Tibial nerve (tissue), 4 donors: ENCODE measurements around the gene HSPA4L.

Source experiments
- EP300 ChIP-seq, 2 donors: sonication (generic); formaldehyde crosslinking; IDR thresholded peaks; one replicate each; pipeline ENCODE4 v1.6.1; 2017; ENCODE audit warnings: antibody characterized with exemption in 2 of 2, mild to moderate bottlenecking in 1 of 2
- POLR2A ChIP-seq, 2 donors: fragments of 450-650 bp; IDR thresholded peaks; one replicate each; pipeline ENCODE4 v1.6.1; 2017; ENCODE audit warnings: antibody characterized with exemption in 2 of 2, mild to moderate bottlenecking in 2 of 2, moderate library complexity in 2 of 2
- TF ChIP-seq, protein P1 (sequence below), 5 experiments: fragments of 200-600 bp in 3 of 5; fragments of 450-650 bp in 2 of 5; sonication (generic) in 3 of 5; IDR thresholded peaks; one replicate each; pipeline ENCODE4 v1.5.1; 2016 to 2019; ENCODE audit warnings: antibody characterized with exemption in 5 of 5, mild to moderate bottlenecking in 3 of 5, moderate library complexity in 2 of 5

DNA sequence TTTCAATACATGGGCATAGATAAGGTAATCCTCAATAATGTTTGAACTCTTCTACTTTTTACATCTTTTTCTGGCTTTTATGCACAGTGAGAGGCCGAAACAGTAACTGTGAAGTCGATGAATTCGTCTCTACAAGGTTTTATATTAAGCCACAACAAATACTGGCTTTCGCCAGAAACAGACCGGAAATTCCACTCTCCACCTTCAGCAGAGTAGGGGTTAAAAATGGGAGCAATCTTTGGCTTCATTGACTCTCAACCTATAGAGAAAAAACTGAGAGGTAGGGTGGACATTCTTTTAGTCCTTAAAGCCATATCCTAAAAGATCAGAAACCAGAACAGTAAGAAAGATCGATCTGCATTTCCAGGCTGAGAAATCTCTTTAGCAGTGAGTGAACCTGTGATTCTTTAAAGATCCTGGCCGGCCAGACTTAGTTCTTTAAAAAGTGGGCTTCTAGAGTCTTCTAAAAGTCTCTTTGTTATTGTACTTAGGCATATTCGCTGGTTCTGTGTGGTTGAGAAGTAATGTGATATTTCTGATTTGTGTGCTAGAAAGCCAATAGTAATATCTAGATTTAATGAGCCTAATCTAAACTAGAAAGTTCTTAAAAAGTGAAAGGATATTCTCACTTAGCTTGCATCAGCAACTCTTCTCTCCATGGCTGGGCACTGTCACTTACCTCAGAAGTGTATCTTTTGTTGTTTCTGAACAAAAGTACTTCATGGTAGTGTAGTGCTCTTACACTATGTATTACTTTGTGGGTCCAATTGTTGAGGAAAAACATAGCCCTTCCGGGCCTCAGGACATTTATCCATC, 2.0 kb downstream of the HSPA4L start:
- TF ChIP-seq POLR2A (IDR thresholded peaks at IDR 0.05) (no peak), EP300 (IDR thresholded peaks at IDR 0.05) (no peak)
- TF ChIP-seq, protein P1, sequence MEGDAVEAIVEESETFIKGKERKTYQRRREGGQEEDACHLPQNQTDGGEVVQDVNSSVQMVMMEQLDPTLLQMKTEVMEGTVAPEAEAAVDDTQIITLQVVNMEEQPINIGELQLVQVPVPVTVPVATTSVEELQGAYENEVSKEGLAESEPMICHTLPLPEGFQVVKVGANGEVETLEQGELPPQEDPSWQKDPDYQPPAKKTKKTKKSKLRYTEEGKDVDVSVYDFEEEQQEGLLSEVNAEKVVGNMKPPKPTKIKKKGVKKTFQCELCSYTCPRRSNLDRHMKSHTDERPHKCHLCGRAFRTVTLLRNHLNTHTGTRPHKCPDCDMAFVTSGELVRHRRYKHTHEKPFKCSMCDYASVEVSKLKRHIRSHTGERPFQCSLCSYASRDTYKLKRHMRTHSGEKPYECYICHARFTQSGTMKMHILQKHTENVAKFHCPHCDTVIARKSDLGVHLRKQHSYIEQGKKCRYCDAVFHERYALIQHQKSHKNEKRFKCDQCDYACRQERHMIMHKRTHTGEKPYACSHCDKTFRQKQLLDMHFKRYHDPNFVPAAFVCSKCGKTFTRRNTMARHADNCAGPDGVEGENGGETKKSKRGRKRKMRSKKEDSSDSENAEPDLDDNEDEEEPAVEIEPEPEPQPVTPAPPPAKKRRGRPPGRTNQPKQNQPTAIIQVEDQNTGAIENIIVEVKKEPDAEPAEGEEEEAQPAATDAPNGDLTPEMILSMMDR (IDR thresholded peaks at IDR 0.05) = no peak
